HepG2 (cell line): ENCODE results near the gene UBALD1. TPM values are rescaled to one million over a fixed set of nuclear protein-coding genes. Genes with fewer than 3 reads are reported as not detected.

Experiments
- CBFB ChIP-seq: sonication (generic); formaldehyde crosslinking; IDR thresholded peaks from 2 replicates; pipeline ENCODE4 v1.4.0; 2020; ENCODE audit warnings: missing genetic modification reagents
- FOSL2 ChIP-seq: sonication (generic); formaldehyde crosslinking; IDR thresholded peaks from 2 replicates; pipeline ENCODE4 v1.4.0; 2020; ENCODE audit warnings: missing genetic modification reagents
- FOXK1 ChIP-seq: sonication (generic); formaldehyde crosslinking; IDR thresholded peaks from 2 replicates; pipeline ENCODE4 v1.4.0; 2020; ENCODE audit warnings: low read depth, missing genetic modification reagents, borderline replicate concordance
- GTF3A ChIP-seq: sonication (generic); formaldehyde crosslinking; conservative IDR thresholded peaks from 2 replicates; pipeline ENCODE4 v1.4.0; 2020; ENCODE audit warnings: mild to moderate bottlenecking, missing genetic modification reagents
- GZF1 ChIP-seq: sonication (generic); formaldehyde crosslinking; IDR thresholded peaks from 2 replicates; pipeline ENCODE4 v1.5.1; 2020; ENCODE audit warnings: mild to moderate bottlenecking, missing genetic modification reagents
- HNRNPUL1 ChIP-seq: fragments of 200-400 bp; formaldehyde crosslinking; IDR thresholded peaks from 2 replicates; pipeline ENCODE4 v1.6.1; 2017; ENCODE audit warnings: low read depth, mild to moderate bottlenecking, low read length, moderate library complexity
- MIXL1 ChIP-seq: IDR thresholded peaks from 2 replicates; pipeline ENCODE4 v1.6.1; 2016
- NFIC ChIP-seq: IDR thresholded peaks from 2 replicates; pipeline ENCODE4 v1.6.1; 2012; ENCODE audit warnings: mild to moderate bottlenecking, low read length, inconsistent platforms
- NFKB2 ChIP-seq: sonication (generic); formaldehyde crosslinking; IDR thresholded peaks from 2 replicates; pipeline ENCODE4 v1.4.0; 2020; ENCODE audit warnings: missing genetic modification reagents, borderline replicate concordance
- POLR2A ChIP-seq, 2 experiments: IDR thresholded peaks; 2 replicates each; pipeline ENCODE4 v1.6.1; 2011; ENCODE audit warnings: low read depth in 2 of 2, low read length in 2 of 2, mild to moderate bottlenecking in 1 of 2, moderate library complexity in 1 of 2; ENCODE audit not compliant: insufficient read depth in 1 of 2
- PRPF4 ChIP-seq: fragments of 200-400 bp; formaldehyde crosslinking; IDR thresholded peaks from 2 replicates; pipeline ENCODE4 v1.6.1; 2016; ENCODE audit warnings: low read length, low read depth; ENCODE audit not compliant: poor library complexity, severe bottlenecking
- SMAD3 ChIP-seq: sonication (generic); formaldehyde crosslinking; IDR thresholded peaks from 2 replicates; pipeline ENCODE4 v1.4.0; 2020; ENCODE audit warnings: missing genetic modification reagents
- U2AF2 ChIP-seq: fragments of 200-400 bp; formaldehyde crosslinking; IDR thresholded peaks from 2 replicates; pipeline ENCODE4 v1.6.1; 2017; ENCODE audit warnings: low read depth, mild to moderate bottlenecking, low read length
- ZBTB4 ChIP-seq: sonication (generic); formaldehyde crosslinking; IDR thresholded peaks from 2 replicates; pipeline ENCODE4 v1.4.0; 2020; ENCODE audit warnings: missing genetic modification reagents, mild to moderate bottlenecking, borderline replicate concordance
- ZFP90 ChIP-seq: sonication (generic); formaldehyde crosslinking; IDR thresholded peaks from 2 replicates; pipeline ENCODE4 v1.8.0; 2022; ENCODE audit warnings: missing genetic modification reagents, mild to moderate bottlenecking, inconsistent platforms, borderline replicate concordance
- ZNF275 ChIP-seq: sonication (generic); formaldehyde crosslinking; IDR thresholded peaks from 2 replicates; pipeline ENCODE4 v1.8.0; 2022; ENCODE audit warnings: missing genetic modification reagents, mild to moderate bottlenecking, inconsistent platforms, borderline replicate concordance
- ZNF552 ChIP-seq: sonication (generic); formaldehyde crosslinking; IDR thresholded peaks from 2 replicates; pipeline ENCODE4 v1.9.0; 2022; ENCODE audit warnings: missing genetic modification reagents, mild to moderate bottlenecking, borderline replicate concordance
- ZNF556 ChIP-seq: sonication (generic); formaldehyde crosslinking; IDR thresholded peaks from 2 replicates; pipeline ENCODE4 v1.4.0; 2020; ENCODE audit warnings: mild to moderate bottlenecking, missing genetic modification reagents, borderline replicate concordance
- ZNF816 ChIP-seq: sonication (generic); formaldehyde crosslinking; IDR thresholded peaks from 2 replicates; pipeline ENCODE4 v1.8.0; 2022; ENCODE audit warnings: missing genetic modification reagents, mild to moderate bottlenecking, borderline replicate concordance
- polyA plus RNA-seq, 8 experiments: library from polyadenylated mRNA; depleted of rRNA in 3 of 8; stranded (reverse) in 7 of 8; unstranded in 1 of 8; fragments of >200 nt; fragmentation: Illumina TruSeq in 4 of 8; extraction: Trizol in 4 of 8; gene quantifications; 2 replicates each; pipeline versions ENCODE4 v1.2.1 to v1.2.3, GENCODE V29; 2011 to 2016; ENCODE audit warnings: low read depth in 4 of 8, missing spikeins in 1 of 8, mixed read lengths in 1 of 8; ENCODE audit not compliant: insufficient read depth in 1 of 8
- total RNA-seq, 5 experiments: library from RNA; depleted of rRNA; stranded (reverse); fragments of >200 nt; fragmentation: Illumina TruSeq; extraction: Trizol; gene quantifications; 2 replicates each; pipeline ENCODE4 v1.2.3, GENCODE V29; 2016; ENCODE audit warnings: low read depth in 1 of 5
- TF ChIP-seq, protein P1 (sequence below): sonication (generic); formaldehyde crosslinking; IDR thresholded peaks from 2 replicates; pipeline ENCODE4 v1.4.0; 2020; ENCODE audit warnings: missing genetic modification reagents, borderline replicate concordance
- TF ChIP-seq, protein P2 (sequence below): sonication (generic); formaldehyde crosslinking; conservative IDR thresholded peaks from 2 replicates; pipeline ENCODE4 v1.8.0; 2022; ENCODE audit warnings: mild to moderate bottlenecking, moderate library complexity, missing genetic modification reagents

UBALD1 gene
- total and polyA plus RNA-seq, 2 of the 13 experiments (the other 11 are each of a cell fraction or from before 2014, with no cell fraction given): 6.8 to 12.3 TPM

GRCh38 chr16:4624015-4624826 lies 9.5 kb upstream of the UBALD1 start, which contains the start of gene MGRN1 (continued):
- TF ChIP-seq, protein P1, sequence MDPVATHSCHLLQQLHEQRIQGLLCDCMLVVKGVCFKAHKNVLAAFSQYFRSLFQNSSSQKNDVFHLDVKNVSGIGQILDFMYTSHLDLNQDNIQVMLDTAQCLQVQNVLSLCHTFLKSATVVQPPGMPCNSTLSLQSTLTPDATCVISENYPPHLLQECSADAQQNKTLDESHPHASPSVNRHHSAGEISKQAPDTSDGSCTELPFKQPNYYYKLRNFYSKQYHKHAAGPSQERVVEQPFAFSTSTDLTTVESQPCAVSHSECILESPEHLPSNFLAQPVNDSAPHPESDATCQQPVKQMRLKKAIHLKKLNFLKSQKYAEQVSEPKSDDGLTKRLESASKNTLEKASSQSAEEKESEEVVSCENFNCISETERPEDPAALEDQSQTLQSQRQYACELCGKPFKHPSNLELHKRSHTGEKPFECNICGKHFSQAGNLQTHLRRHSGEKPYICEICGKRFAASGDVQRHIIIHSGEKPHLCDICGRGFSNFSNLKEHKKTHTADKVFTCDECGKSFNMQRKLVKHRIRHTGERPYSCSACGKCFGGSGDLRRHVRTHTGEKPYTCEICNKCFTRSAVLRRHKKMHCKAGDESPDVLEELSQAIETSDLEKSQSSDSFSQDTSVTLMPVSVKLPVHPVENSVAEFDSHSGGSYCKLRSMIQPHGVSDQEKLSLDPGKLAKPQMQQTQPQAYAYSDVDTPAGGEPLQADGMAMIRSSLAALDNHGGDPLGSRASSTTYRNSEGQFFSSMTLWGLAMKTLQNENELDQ (CRISPR knock-in tag): no peak
- no peak for TF ChIP-seq HNRNPUL1
- peak; percentile 20; the same call in 1 of the 2 replicates for TF ChIP-seq FOXK1 (CRISPR knock-in tag)
- no peak for TF ChIP-seq SMAD3 (CRISPR knock-in tag)
- no peak for TF ChIP-seq NFIC
- no peak for TF ChIP-seq ZFP90
- TF ChIP-seq ZBTB4 (CRISPR knock-in tag): no peak
- no peak for TF ChIP-seq U2AF2
- TF ChIP-seq GZF1 (CRISPR knock-in tag): no peak
- no peak for TF ChIP-seq PRPF4
- TF ChIP-seq ZNF552 (CRISPR knock-in tag): no peak
- TF ChIP-seq ZNF275 (CRISPR knock-in tag): no peak
- TF ChIP-seq, protein P2, sequence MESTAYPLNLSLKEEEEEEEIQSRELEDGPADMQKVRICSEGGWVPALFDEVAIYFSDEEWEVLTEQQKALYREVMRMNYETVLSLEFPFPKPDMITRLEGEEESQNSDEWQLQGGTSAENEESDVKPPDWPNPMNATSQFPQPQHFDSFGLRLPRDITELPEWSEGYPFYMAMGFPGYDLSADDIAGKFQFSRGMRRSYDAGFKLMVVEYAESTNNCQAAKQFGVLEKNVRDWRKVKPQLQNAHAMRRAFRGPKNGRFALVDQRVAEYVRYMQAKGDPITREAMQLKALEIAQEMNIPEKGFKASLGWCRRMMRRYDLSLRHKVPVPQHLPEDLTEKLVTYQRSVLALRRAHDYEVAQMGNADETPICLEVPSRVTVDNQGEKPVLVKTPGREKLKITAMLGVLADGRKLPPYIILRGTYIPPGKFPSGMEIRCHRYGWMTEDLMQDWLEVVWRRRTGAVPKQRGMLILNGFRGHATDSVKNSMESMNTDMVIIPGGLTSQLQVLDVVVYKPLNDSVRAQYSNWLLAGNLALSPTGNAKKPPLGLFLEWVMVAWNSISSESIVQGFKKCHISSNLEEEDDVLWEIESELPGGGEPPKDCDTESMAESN: no peak
- TF ChIP-seq CBFB (CRISPR knock-in tag): no peak; the same call in 1 of the 2 replicates
- peak; percentile 52; the same call in 1 of the 2 replicates for TF ChIP-seq MIXL1 (CRISPR knock-in tag)
- peak; percentile 71; the same call in 1 of the 2 replicates for TF ChIP-seq ZNF816 (CRISPR knock-in tag)
- TF ChIP-seq POLR2A (IDR thresholded peaks at IDR 0.05; ENCODE audit: insufficient read depth in 1 of 2, low read depth in 2 of 2, low read length in 2 of 2): peak in 1 of 2 experiments; percentile 29; a peak in 1 of 4 replicates
- no peak for TF ChIP-seq ZNF556 (CRISPR knock-in tag)
- peak; percentile 94; the same call in 1 of the 2 replicates for TF ChIP-seq GTF3A (CRISPR knock-in tag)
- no peak for TF ChIP-seq FOSL2 (CRISPR knock-in tag)
- no peak for TF ChIP-seq NFKB2
